ENCODE measurements around the gene ALKBH2. TPM values are rescaled to one million over a fixed set of nuclear protein-coding genes. Genes with fewer than 3 reads are reported as not detected.

Gene ALKBH2
- polyA plus RNA-seq, 1 experiment: 23.3 TPM

DNA sequence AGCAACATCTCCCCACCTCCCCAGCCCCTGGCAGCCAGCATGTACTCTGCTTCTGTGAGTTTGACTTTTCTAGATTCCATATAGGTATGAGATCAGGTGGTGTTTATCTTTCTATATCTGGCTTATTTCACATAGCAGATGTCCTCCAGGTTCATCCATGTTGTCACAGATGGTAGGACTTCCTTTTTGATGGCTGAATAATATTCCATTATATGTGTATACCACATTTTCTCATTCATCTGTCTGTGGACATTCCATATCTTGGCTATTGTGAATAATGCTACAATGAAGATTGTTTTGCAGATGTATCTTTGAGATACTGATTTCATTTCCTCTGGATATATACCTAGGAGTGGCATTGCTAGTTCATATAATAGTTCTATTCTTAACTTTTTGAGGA lies 18.4 kb downstream of the ALKBH2 start:
- 0 out of 2 replicates have a peak, but pooled peaks cover 2% of the 10 kb centered on the region for H3K36me3 ChIP-seq (ENCODE audit: control insufficient read depth, insufficient read depth, low read length)
- TF ChIP-seq, protein P1, sequence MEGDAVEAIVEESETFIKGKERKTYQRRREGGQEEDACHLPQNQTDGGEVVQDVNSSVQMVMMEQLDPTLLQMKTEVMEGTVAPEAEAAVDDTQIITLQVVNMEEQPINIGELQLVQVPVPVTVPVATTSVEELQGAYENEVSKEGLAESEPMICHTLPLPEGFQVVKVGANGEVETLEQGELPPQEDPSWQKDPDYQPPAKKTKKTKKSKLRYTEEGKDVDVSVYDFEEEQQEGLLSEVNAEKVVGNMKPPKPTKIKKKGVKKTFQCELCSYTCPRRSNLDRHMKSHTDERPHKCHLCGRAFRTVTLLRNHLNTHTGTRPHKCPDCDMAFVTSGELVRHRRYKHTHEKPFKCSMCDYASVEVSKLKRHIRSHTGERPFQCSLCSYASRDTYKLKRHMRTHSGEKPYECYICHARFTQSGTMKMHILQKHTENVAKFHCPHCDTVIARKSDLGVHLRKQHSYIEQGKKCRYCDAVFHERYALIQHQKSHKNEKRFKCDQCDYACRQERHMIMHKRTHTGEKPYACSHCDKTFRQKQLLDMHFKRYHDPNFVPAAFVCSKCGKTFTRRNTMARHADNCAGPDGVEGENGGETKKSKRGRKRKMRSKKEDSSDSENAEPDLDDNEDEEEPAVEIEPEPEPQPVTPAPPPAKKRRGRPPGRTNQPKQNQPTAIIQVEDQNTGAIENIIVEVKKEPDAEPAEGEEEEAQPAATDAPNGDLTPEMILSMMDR (IDR thresholded peaks at IDR 0.05; ENCODE audit: insufficient read depth, low read depth, low read length): no peak
- no peaks in the 10 kb centered on the region for H3K27me3 ChIP-seq (ENCODE audit: control insufficient read depth, insufficient read depth, low read length)
- no peak for DNase-seq (ENCODE audit: low read depth)
- POLR2A ChIA-PET: no interaction called here
- H3K4me3 ChIP-seq (ENCODE audit: low read depth, low read length): no peak overlapping the region
- CTCF ChIA-PET: no interaction called here

DNA sequence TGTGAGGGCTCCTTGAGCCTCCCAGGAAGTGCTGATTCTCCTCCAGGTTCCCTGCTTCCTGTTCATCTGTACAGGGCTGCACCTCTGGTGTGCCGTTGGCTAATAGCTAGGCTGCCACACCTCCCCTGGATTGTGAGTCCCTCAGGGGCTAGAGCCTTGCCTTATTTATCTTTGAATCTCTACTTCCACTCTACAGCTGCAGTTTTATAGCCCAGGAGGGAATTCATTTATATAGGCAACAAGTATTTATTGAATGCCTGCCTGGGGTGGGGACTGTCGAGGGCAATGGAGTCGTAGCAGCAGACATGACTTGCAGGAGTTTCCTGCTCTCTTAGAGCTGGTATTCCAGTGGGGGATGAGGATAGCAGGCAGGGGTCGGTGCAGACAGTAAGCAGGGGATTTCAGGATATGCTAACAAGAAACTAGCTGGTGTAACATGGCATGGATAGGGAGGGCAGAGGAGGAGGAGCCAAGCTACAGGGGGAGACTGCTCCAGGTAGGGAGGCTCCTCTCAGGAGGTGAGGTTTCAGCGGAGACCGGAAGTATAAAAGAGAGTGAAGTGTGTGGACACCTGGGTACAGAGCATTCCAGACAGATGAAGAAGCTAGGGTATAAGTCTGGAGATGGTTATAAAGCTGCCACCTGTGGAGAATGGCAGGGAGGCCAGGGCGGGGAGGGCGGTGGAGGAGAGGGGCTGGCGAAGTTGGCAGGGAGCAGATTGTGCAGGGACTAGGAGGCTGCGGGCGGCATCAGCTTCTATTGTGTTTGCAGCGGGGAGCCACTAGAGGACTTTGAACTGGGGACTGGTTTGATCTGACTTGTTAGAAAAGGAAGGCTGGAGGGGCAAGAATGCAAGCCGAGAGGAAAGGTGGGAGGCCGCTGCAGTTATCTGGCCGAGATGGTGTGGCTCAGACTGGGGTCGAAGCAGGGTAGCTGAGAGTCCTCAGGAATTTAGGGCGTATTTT lies 23.7 kb downstream of the ALKBH2 start:
- Histone ChIP-seq H3K27me3 (ENCODE audit: control insufficient read depth, insufficient read depth, low read length) (no peaks in the 10 kb centered on the region), H3K36me3 (ENCODE audit: control insufficient read depth, insufficient read depth, low read length) (peaks cover 8% of the 10 kb centered on the region), H3K4me3 (ENCODE audit: low read depth, low read length) (no peak overlapping the region)
- ChIA-PET POLR2A (no interaction called here), CTCF (interaction anchor here (1.1 to 2.5 kb wide), 3 partner anchors 11 to 24 kb away, joined by 3 to 8 read pairs (median 5); partner anchors contain the start of gene ALKBH2)
- no peak for DNase-seq (ENCODE audit: low read depth)
- TF ChIP-seq, protein P1 (IDR thresholded peaks at IDR 0.05; ENCODE audit: insufficient read depth, low read depth, low read length): no peak

DNA sequence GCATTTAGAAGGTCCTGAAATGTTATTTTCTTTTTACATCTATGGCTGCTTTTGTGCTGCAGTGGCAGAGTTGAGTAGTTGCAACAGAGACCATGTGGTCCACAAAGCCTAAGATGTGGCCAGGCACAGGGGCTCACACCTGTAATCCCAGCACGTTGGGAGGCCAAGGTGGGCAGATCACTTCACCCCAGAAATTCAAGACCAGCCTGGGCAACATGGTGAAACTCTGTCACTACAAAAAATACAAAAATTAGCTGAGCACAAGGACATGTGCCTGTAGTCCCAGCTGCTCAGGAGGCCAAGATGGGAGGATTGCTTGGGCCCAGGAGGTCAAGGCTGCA lies 27.4 kb downstream of the ALKBH2 start:
- DNase-seq (ENCODE audit: low read depth): no peak
- CTCF ChIA-PET: no interaction called here
- TF ChIP-seq, protein P1 (IDR thresholded peaks at IDR 0.05; ENCODE audit: insufficient read depth, low read depth, low read length): no peak
- POLR2A ChIA-PET: no interaction called here
- Histone ChIP-seq H3K27me3 (ENCODE audit: control insufficient read depth, insufficient read depth, low read length) (no peaks in the 10 kb centered on the region), H3K36me3 (ENCODE audit: control insufficient read depth, insufficient read depth, low read length) (peaks cover 6% of the 10 kb centered on the region), H3K4me3 (ENCODE audit: low read depth, low read length) (no peak overlapping the region)

DNA sequence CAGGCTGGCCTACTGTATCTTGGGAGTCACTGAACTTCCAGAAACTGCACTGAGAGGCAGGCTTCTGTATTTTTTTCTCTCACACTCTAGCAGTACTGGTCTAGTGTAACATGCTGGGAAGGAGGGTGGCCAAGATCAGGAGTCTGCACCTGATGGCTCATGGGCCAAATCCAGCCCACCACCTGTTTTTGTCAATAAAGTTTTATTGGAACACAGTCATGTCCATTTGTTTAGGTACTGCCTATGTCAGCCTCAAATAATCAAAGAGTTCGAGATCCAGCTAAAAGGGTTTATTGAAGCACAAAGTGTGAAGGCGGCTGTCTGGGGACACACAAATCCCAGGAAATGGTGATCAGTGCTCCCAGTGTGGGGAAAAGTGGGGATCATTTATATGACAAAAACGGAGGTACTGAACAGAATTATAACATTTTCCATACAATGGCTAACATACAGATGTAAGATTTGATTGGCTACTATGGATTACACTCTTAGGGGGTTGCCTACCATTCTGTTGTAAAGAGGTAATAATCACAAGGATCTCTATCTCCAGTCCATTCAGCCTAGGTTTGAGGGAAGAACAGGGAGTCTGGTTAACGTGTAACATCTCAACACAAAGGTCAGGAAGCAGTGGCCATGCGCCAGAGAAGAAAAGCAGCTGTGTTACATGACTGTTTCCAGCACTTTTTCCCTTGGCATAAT lies 28.0 kb downstream of the ALKBH2 start:
- ChIA-PET CTCF (interaction anchor here (1.2 kb wide), 1 partner anchor 115 kb away, joined by 3 read pairs; no protein-coding TSS in a partner anchor), POLR2A (no interaction called here)
- Histone ChIP-seq H3K36me3 (ENCODE audit: control insufficient read depth, insufficient read depth, low read length) (peaks cover 6% of the 10 kb centered on the region), H3K27me3 (ENCODE audit: control insufficient read depth, insufficient read depth, low read length) (no peaks in the 10 kb centered on the region), H3K4me3 (ENCODE audit: low read depth, low read length) (no peak overlapping the region)
- DNase-seq (ENCODE audit: low read depth): no peak
- TF ChIP-seq, protein P1 (IDR thresholded peaks at IDR 0.05; ENCODE audit: insufficient read depth, low read depth, low read length): no peak

DNA sequence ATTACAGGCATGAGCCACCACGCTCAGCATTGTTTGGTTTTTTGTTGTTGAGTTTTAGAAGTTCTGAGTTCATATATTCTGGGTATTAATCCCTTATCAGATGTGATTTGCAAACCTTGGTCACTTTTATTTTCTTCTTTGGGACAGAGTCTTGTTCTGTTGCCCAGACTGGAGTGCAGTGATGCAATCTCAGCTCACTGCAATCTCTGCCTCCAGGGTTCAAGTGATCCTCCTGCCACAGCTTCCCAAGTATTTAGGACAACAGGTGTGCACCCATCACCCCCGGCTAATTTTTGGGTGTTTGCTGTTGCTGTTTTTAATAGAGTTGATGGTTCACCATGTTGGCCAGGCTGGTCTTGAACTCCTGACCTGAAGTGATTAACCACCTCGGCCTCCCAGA lies 29.1 kb downstream of the ALKBH2 start:
- DNase-seq (ENCODE audit: low read depth): no peak
- H3K27me3 ChIP-seq (ENCODE audit: control insufficient read depth, insufficient read depth, low read length): no peaks in the 10 kb centered on the region
- ChIA-PET POLR2A (no interaction called here), CTCF (interaction anchor here (1.2 kb wide), 1 partner anchor 113 kb away, joined by 3 read pairs; no protein-coding TSS in a partner anchor)
- no peak overlapping the region for H3K4me3 ChIP-seq (ENCODE audit: low read depth, low read length)
- peaks cover 4% of the 10 kb centered on the region for H3K36me3 ChIP-seq (ENCODE audit: control insufficient read depth, insufficient read depth, low read length)
- TF ChIP-seq, protein P1 (IDR thresholded peaks at IDR 0.05; ENCODE audit: insufficient read depth, low read depth, low read length): no peak
